ENCODE measurements around the gene CFAP45.

- TF ChIP-seq MAX (CRISPR knock-in tag; IDR thresholded peaks at IDR 0.05) (no peak), NR2C2 (CRISPR knock-in tag; IDR thresholded peaks at IDR 0.05) (no peak), USF1 (CRISPR knock-in tag; IDR thresholded peaks at IDR 0.05) (no peak), CTCF (IDR thresholded peaks at IDR 0.05) (no peak), USF2 (CRISPR knock-in tag; IDR thresholded peaks at IDR 0.05) (no peak), SMAD4 (CRISPR knock-in tag; IDR thresholded peaks at IDR 0.05) (no peak), NR3C1 (CRISPR knock-in tag; conservative IDR thresholded peaks at IDR 0.05; ENCODE audit: low read depth) (no peak), ZNF281 (CRISPR knock-in tag; IDR thresholded peaks at IDR 0.05) (no peak), STAT6 (CRISPR knock-in tag; conservative IDR thresholded peaks at IDR 0.05; ENCODE audit: low read depth) (no peak), ZNF425 (CRISPR knock-in tag; conservative IDR thresholded peaks at IDR 0.05) (no peak)
Observed at GRCh38 chr1:159920651-159921050, 20.7 kb upstream of the CFAP45 start.
